GM12873 (cell line): ENCODE data around the gene ALDH3A2.

Source experiments
- CTCF ChIP-seq: IDR thresholded peaks from 2 replicates; pipeline ENCODE4 v1.5.1; 2012; ENCODE audit warnings: low read depth, mild to moderate bottlenecking, moderate library complexity, low read length, control low read depth; ENCODE audit not compliant: insufficient read depth; ENCODE audit errors: missing control alignments

ALDH3A2 gene

GRCh38 chr17:19719355-19720209 lies 71.0 kb downstream of the ALDH3A2 start:
- TF ChIP-seq CTCF: no peak

- TF ChIP-seq CTCF: no peak
These were observed 71.6 kb downstream of the ALDH3A2 start for GRCh38 chr17:19720210-19720475.

- no peak for TF ChIP-seq CTCF
These were observed 72.3 kb downstream of the ALDH3A2 start for GRCh38 chr17:19720631-19721426.

- TF ChIP-seq CTCF: no peak
These were observed 75.4 kb downstream of the ALDH3A2 start for GRCh38 chr17:19723964-19724363.

GRCh38 chr17:19724501-19725420 lies 76.2 kb downstream of the ALDH3A2 start:
- no peak for TF ChIP-seq CTCF

GRCh38 chr17:19725486-19725885 lies 76.9 kb downstream of the ALDH3A2 start:
- no peak for TF ChIP-seq CTCF
